ENCODE measurements around the gene CHRNA5.
"Not testable (repeated sequence)": the region's sequence is repeated elsewhere in the genome, so short reads cannot be mapped to it uniquely, and the experiment has no call there.

Gene CHRNA5

GRCh38 chr15:78565097-78565950, at the start of gene CHRNA5:
CHRNA5 (plus strand) TSS chr15:78565520; CDS start chr15:78565720, 200 bp downstream.
- Histone ChIP-seq H3K27me3 (ENCODE audit: control insufficient read depth in 2 of 2, insufficient read depth in 2 of 2, low read length in 2 of 2) (no peaks in the 10 kb centered on the region), H3K9me3 (ENCODE audit: control insufficient read depth in 2 of 2, low read length in 2 of 2) (no peaks in the 10 kb centered on the region), H3K4me3 (ENCODE audit: low read length in 2 of 2) (peak within 1 kb of the TSS; percentile 76 to 81), H3K4me1 (ENCODE audit: control insufficient read depth in 2 of 2, insufficient read depth in 2 of 2, low read length in 2 of 2) (peaks cover 9 to 14% of the 10 kb centered on the region in 2 donors), H3K27ac (ENCODE audit: low read depth in 2 of 2, low read length in 2 of 2) (peak within 1 kb of the TSS in 1 of 2 donors; percentile 32), H3K36me3 (ENCODE audit: control insufficient read depth in 2 of 2, insufficient read depth in 2 of 2, low read length in 2 of 2) (no peaks in the 10 kb centered on the region), H3K9ac (ENCODE audit: low read depth in 1 of 2, low read length in 2 of 2) (peak within 1 kb of the TSS; percentile 41 to 65)

- not testable (repeated sequence) for H3K36me3 ChIP-seq (ENCODE audit: control insufficient read depth in 2 of 2, insufficient read depth in 2 of 2, low read length in 2 of 2); H3K27ac ChIP-seq (ENCODE audit: low read depth in 2 of 2, low read length in 2 of 2); H3K4me3 ChIP-seq (ENCODE audit: low read length in 2 of 2)
Observed at GRCh38 chr15:78520035-78520434, 45.3 kb upstream of the CHRNA5 start.

DNA sequence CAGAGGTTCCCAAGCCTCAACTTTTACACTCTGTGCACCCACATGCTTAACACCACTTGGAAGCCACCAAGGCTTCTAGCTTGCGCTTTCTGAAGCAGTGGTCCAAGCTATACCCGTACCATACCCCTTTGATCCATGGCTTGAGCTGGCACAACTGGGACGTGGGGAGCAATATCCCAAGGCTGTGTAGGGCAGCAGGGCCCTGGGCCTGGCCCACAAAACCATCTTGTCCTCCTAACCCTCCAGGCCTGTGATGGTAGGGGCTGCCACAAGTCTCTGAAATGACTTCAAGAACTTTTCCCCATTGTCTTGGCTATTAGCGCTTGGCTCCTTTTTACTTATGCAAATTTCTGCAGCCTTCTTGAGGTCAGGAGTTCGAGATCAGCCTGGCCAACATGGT, 41.1 kb upstream of the CHRNA5 start:
- Histone ChIP-seq H3K27ac (ENCODE audit: low read depth in 2 of 2, low read length in 2 of 2) (no peak overlapping the region), H3K36me3 (ENCODE audit: control insufficient read depth in 2 of 2, insufficient read depth in 2 of 2, low read length in 2 of 2) (no peaks in the 10 kb centered on the region), H3K9me3 (ENCODE audit: control insufficient read depth in 2 of 2, low read length in 2 of 2) (no peaks in the 10 kb centered on the region), H3K9ac (ENCODE audit: low read depth in 1 of 2, low read length in 2 of 2) (no peak overlapping the region), H3K4me1 (ENCODE audit: control insufficient read depth in 2 of 2, insufficient read depth in 2 of 2, low read length in 2 of 2) (no peaks in the 10 kb centered on the region), H3K4me3 (ENCODE audit: low read length in 2 of 2) (no peak overlapping the region), H3K27me3 (ENCODE audit: control insufficient read depth in 2 of 2, insufficient read depth in 2 of 2, low read length in 2 of 2) (no peaks in the 10 kb centered on the region)

More at GRCh38 chr15:78520035-78520434, 45.3 kb upstream of the CHRNA5 start:
- not testable (repeated sequence) for H3K27me3 ChIP-seq (ENCODE audit: control insufficient read depth in 2 of 2, insufficient read depth in 2 of 2, low read length in 2 of 2); H3K4me1 ChIP-seq (ENCODE audit: control insufficient read depth in 2 of 2, insufficient read depth in 2 of 2, low read length in 2 of 2); H3K9ac ChIP-seq (ENCODE audit: low read depth in 1 of 2, low read length in 2 of 2); H3K9me3 ChIP-seq (ENCODE audit: control insufficient read depth in 2 of 2, low read length in 2 of 2)

DNA sequence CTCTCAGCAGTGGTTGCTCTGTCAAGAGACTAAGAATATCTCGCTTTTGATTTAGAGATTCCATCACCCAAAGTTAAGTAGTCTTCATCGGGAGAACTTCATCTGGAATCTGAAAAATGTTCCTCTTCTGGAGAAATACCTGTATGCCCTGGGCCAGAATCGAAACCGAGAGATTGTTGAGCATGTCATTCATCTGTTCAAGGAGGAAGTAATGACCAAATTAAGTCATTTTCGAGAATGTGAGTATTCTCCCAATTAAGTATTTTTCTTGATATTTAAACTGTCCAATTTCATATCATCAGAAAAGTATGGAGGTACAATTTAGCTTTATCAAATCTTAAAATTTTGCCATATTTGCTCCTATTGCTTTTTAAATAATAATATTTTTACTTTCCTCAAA, 38.0 kb upstream of the CHRNA5 start:
- Histone ChIP-seq H3K27me3 (ENCODE audit: control insufficient read depth in 2 of 2, insufficient read depth in 2 of 2, low read length in 2 of 2) (no peaks in the 10 kb centered on the region), H3K9ac (ENCODE audit: low read depth in 1 of 2, low read length in 2 of 2) (no peak overlapping the region), H3K27ac (ENCODE audit: low read depth in 2 of 2, low read length in 2 of 2) (no peak overlapping the region), H3K4me1 (ENCODE audit: control insufficient read depth in 2 of 2, insufficient read depth in 2 of 2, low read length in 2 of 2) (no peaks in the 10 kb centered on the region), H3K4me3 (ENCODE audit: low read length in 2 of 2) (no peak overlapping the region), H3K9me3 (ENCODE audit: control insufficient read depth in 2 of 2, low read length in 2 of 2) (no peaks in the 10 kb centered on the region), H3K36me3 (ENCODE audit: control insufficient read depth in 2 of 2, insufficient read depth in 2 of 2, low read length in 2 of 2) (no peaks in the 10 kb centered on the region)

- Histone ChIP-seq H3K36me3 (ENCODE audit: control insufficient read depth in 2 of 2, insufficient read depth in 2 of 2, low read length in 2 of 2) (no peaks in the 10 kb centered on the region), H3K4me3 (ENCODE audit: low read length in 2 of 2) (no peak overlapping the region), H3K4me1 (ENCODE audit: control insufficient read depth in 2 of 2, insufficient read depth in 2 of 2, low read length in 2 of 2) (no peaks in the 10 kb centered on the region), H3K27me3 (ENCODE audit: control insufficient read depth in 2 of 2, insufficient read depth in 2 of 2, low read length in 2 of 2) (no peaks in the 10 kb centered on the region), H3K9ac (ENCODE audit: low read depth in 1 of 2, low read length in 2 of 2) (no peak overlapping the region), H3K27ac (ENCODE audit: low read depth in 2 of 2, low read length in 2 of 2) (no peak overlapping the region), H3K9me3 (ENCODE audit: control insufficient read depth in 2 of 2, low read length in 2 of 2) (no peaks in the 10 kb centered on the region)
Observed at GRCh38 chr15:78533331-78533730, 32.0 kb upstream of the CHRNA5 start.

- H3K9me3 ChIP-seq (ENCODE audit: control insufficient read depth in 2 of 2, low read length in 2 of 2): no peaks in the 10 kb centered on the region
- H3K4me3 ChIP-seq (ENCODE audit: low read length in 2 of 2): no peak overlapping the region
- no peak overlapping the region for H3K27ac ChIP-seq (ENCODE audit: low read depth in 2 of 2, low read length in 2 of 2)
- H3K4me1 ChIP-seq (ENCODE audit: control insufficient read depth in 2 of 2, insufficient read depth in 2 of 2, low read length in 2 of 2): peaks cover 0 to 4% of the 10 kb centered on the region in 2 donors
- no peak overlapping the region for H3K9ac ChIP-seq (ENCODE audit: low read depth in 1 of 2, low read length in 2 of 2)
- H3K36me3 ChIP-seq (ENCODE audit: control insufficient read depth in 2 of 2, insufficient read depth in 2 of 2, low read length in 2 of 2): no peaks in the 10 kb centered on the region
- no peaks in the 10 kb centered on the region for H3K27me3 ChIP-seq (ENCODE audit: control insufficient read depth in 2 of 2, insufficient read depth in 2 of 2, low read length in 2 of 2)
Observed at GRCh38 chr15:78536134-78536533, 29.2 kb upstream of the CHRNA5 start.

DNA sequence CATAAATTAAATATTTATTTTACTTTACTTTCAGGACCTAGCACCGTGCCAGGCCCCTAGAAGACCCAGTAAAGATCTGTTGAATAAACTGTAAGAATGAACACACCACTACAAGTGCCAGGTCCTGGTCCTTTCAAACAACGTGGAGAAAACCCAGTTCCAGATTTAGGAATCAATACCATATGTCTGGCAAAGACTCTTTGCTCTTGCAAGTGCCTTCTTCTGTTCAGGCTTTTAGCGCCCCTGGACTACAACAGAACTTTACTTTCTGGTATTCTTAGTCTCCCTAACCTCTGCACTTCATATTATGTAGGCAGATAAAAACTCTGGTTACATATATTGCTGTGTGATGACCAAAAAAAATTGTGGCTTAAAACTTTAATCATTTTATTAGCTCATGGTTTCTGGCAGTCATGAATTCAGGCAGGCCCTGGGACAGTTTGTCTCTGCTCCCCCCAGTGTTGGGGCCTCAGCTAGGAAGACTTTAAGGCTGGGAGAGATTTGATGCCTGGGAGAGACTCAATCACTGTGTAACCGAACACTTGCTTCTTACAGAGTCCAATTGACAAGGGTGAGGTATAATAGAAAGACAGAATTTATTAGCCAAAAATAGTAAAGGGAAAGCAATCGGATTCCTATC, 27.9 kb upstream of the CHRNA5 start:
- H3K27ac ChIP-seq (ENCODE audit: low read depth in 2 of 2, low read length in 2 of 2): no peak overlapping the region

DNA sequence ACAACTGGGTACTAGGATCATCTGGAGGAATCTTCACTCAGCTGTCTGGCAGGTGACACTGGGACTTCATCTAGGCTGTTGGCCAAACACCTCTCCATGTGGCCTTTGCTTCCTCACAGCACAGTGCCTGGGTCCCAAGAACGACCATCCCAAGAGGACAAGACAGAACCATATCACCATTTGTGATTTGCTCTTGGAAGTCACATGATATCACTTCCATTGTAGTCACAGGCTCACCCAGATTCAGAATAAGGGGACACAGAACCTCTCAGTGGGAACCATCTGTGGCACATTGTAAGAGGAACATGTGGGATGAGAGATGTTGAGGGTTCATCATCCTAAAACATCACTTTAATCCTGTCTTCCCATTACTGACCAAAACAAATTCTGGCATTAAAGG, 27.0 kb upstream of the CHRNA5 start:
- peaks cover 3 to 11% of the 10 kb centered on the region in 2 donors for H3K4me1 ChIP-seq (ENCODE audit: control insufficient read depth in 2 of 2, insufficient read depth in 2 of 2, low read length in 2 of 2)
- no peaks in the 10 kb centered on the region for H3K9me3 ChIP-seq (ENCODE audit: control insufficient read depth in 2 of 2, low read length in 2 of 2)
- H3K27me3 ChIP-seq (ENCODE audit: control insufficient read depth in 2 of 2, insufficient read depth in 2 of 2, low read length in 2 of 2): no peaks in the 10 kb centered on the region
- peaks cover 0 to 10% of the 10 kb centered on the region in 2 donors for H3K36me3 ChIP-seq (ENCODE audit: control insufficient read depth in 2 of 2, insufficient read depth in 2 of 2, low read length in 2 of 2)
- no peak overlapping the region for H3K27ac ChIP-seq (ENCODE audit: low read depth in 2 of 2, low read length in 2 of 2)
- no peak overlapping the region for H3K9ac ChIP-seq (ENCODE audit: low read depth in 1 of 2, low read length in 2 of 2)
- H3K4me3 ChIP-seq (ENCODE audit: low read length in 2 of 2): no peak overlapping the region

More for the DNA sequence above, 27.9 kb upstream of the CHRNA5 start:
- no peaks in the 10 kb centered on the region for H3K9me3 ChIP-seq (ENCODE audit: control insufficient read depth in 2 of 2, low read length in 2 of 2)
- no peaks in the 10 kb centered on the region for H3K27me3 ChIP-seq (ENCODE audit: control insufficient read depth in 2 of 2, insufficient read depth in 2 of 2, low read length in 2 of 2)
- H3K4me1 ChIP-seq (ENCODE audit: control insufficient read depth in 2 of 2, insufficient read depth in 2 of 2, low read length in 2 of 2): peaks cover 3 to 11% of the 10 kb centered on the region in 2 donors
- H3K36me3 ChIP-seq (ENCODE audit: control insufficient read depth in 2 of 2, insufficient read depth in 2 of 2, low read length in 2 of 2): peaks cover 0 to 2% of the 10 kb centered on the region in 2 donors
- no peak overlapping the region for H3K4me3 ChIP-seq (ENCODE audit: low read length in 2 of 2)
- H3K9ac ChIP-seq (ENCODE audit: low read depth in 1 of 2, low read length in 2 of 2): no peak overlapping the region

GRCh38 chr15:78539464-78540140, 25.7 kb upstream of the CHRNA5 start:
- H3K27me3 ChIP-seq (ENCODE audit: control insufficient read depth in 2 of 2, insufficient read depth in 2 of 2, low read length in 2 of 2); H3K9me3 ChIP-seq (ENCODE audit: control insufficient read depth in 2 of 2, low read length in 2 of 2): not testable (repeated sequence)
- Histone ChIP-seq H3K4me1 (ENCODE audit: control insufficient read depth in 2 of 2, insufficient read depth in 2 of 2, low read length in 2 of 2) (peaks cover 3 to 11% of the 10 kb centered on the region in 2 donors), H3K4me3 (ENCODE audit: low read length in 2 of 2) (peak overlapping the region; percentile 90 to 93), H3K36me3 (ENCODE audit: control insufficient read depth in 2 of 2, insufficient read depth in 2 of 2, low read length in 2 of 2) (peaks cover 8 to 11% of the 10 kb centered on the region in 2 donors), H3K9ac (ENCODE audit: low read depth in 1 of 2, low read length in 2 of 2) (peak overlapping the region; percentile 93 to 95), H3K27ac (ENCODE audit: low read depth in 2 of 2, low read length in 2 of 2) (peak overlapping the region; percentile 93 to 95)
